Measurements from ENCODE around the gene ABCA3.

The ABCA3 gene

GRCh38 chr16:2252806-2253148, 87.8 kb downstream of the ABCA3 start:
- TF ChIP-seq TAF1 (IDR thresholded peaks at IDR 0.05; ENCODE audit: low read depth) (no peak), NFIC (IDR thresholded peaks at IDR 0.05) (no peak), TEAD4 (IDR thresholded peaks at IDR 0.05) (no peak), ZBTB7A (IDR thresholded peaks at IDR 0.05; ENCODE audit: low read depth) (no peak), USF1 (IDR thresholded peaks at IDR 0.05) (no peak), CEBPB (IDR thresholded peaks at IDR 0.05) (no peak)

DNA sequence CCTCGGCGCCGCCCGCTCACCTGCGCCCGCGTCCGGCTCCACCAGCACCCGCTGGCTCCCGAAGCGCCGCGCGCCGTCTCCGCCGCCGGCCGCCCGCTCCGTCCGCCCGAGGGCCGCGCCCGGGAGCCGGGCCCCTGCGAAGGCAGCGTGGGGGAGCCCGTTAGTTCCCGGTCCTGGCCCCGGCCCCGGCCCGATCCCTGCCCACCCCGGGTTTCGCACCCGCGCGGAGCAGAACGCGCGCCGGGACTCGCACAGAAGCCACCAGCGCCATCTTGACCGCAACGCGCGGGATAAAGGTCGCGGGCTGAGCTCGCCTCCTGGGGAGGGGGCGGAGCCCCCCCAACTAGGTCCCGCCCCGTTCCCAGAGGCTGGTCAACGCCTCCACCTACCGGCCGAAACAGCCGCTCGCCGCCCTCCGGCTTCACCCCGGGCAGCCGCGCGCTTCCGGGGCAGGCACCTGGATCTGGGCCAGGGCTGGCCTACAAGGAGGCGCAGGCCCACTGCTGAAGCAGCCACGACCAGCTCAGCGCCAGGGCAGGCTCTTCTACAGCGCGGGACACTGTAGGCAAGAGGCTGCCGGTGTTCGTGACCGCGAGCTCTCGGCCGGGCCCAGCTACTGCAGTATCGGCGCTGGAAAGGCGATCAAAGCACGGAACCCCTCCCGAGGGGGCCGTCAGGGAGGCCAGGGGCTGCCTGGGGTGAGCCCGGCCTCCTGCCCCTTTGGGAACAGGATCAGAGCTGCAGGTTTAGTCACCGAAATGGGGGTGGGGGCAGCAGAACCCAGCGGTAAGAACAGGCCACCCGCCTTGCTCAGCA, 89.0 kb downstream of the ABCA3 start, which contains the start of gene ECI1:
Gene ECI1 (minus strand): TSS at position 292 of the 816 bp plus-strand sequence. CDS start 21 bp downstream, at position 271.
- TF ChIP-seq EP300 (IDR thresholded peaks at IDR 0.05; ENCODE audit: borderline replicate concordance) (no peak; the same call in 1 of the 2 replicates), MAX (IDR thresholded peaks at IDR 0.05) (peak; percentile 71; the same call in 1 of the 2 replicates), CEBPB (IDR thresholded peaks at IDR 0.05) (no peak; the same call in 1 of the 2 replicates), ZBTB7A (IDR thresholded peaks at IDR 0.05; ENCODE audit: low read depth) (no peak; the same call in 1 of the 2 replicates), EGR1 (IDR thresholded peaks at IDR 0.05) (peak; percentile 48; the same call in 1 of the 2 replicates), TAF1 (IDR thresholded peaks at IDR 0.05; ENCODE audit: low read depth) (peak; percentile 95), YY1 (IDR thresholded peaks at IDR 0.05; ENCODE audit: low read depth) (peak; percentile 95), REST (IDR thresholded peaks at IDR 0.05; ENCODE audit: low read depth) (no peak), TEAD4 (IDR thresholded peaks at IDR 0.05) (peak; percentile 40; the same call in 1 of the 2 replicates), USF1 (IDR thresholded peaks at IDR 0.05) (peak; percentile 30; the same call in 1 of the 2 replicates), TCF12 (IDR thresholded peaks at IDR 0.05; ENCODE audit: low read depth) (peak; percentile 51; the same call in 1 of the 2 replicates), NFIC (IDR thresholded peaks at IDR 0.05) (peak; percentile 94), FOXM1 (IDR thresholded peaks at IDR 0.05; ENCODE audit: borderline replicate concordance, low read depth) (0 out of 2 replicates have a peak, but pooled peaks have one; percentile 37), RAD21 (IDR thresholded peaks at IDR 0.05; ENCODE audit: low read depth) (peak; percentile 47; the same call in 1 of the 2 replicates), CREB1 (IDR thresholded peaks at IDR 0.05; ENCODE audit: low read depth) (peak; percentile 38; the same call in 1 of the 2 replicates)

DNA sequence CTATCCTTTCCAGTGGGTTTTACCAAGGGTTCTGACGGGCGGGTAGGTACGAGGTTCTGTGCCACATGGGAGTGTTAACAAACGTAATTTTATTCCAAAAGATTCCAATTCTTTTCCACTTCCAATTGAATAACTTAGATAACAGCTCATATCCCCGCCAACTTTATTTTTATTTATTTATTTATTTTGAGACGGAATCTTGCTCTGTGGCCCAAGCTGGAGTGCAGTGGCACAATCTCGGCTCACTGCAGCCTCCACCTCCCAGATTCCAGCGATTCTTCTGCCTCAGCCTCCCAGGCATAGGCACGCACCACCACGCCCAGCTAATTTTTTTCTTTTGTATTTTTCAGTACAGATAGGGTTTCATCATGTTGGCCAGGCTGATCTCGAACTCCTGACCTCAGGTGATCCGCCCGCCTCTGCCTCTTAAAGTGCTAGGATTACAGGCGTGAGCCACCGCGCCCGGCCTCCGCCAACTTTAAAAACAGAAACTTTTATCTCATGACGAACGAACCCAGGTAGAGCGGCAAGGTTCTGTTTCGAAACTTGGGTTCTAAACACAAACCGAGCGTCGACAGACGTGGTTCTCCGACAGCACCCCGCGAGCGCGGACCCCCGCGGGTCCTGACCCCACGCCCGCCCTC, 89.8 kb downstream of the ABCA3 start:
- TF ChIP-seq CEBPB (IDR thresholded peaks at IDR 0.05) (peak; percentile 23; the same call in 1 of the 2 replicates), TAF1 (IDR thresholded peaks at IDR 0.05; ENCODE audit: low read depth) (no peak), TEAD4 (IDR thresholded peaks at IDR 0.05) (peak; percentile 54)

DNA sequence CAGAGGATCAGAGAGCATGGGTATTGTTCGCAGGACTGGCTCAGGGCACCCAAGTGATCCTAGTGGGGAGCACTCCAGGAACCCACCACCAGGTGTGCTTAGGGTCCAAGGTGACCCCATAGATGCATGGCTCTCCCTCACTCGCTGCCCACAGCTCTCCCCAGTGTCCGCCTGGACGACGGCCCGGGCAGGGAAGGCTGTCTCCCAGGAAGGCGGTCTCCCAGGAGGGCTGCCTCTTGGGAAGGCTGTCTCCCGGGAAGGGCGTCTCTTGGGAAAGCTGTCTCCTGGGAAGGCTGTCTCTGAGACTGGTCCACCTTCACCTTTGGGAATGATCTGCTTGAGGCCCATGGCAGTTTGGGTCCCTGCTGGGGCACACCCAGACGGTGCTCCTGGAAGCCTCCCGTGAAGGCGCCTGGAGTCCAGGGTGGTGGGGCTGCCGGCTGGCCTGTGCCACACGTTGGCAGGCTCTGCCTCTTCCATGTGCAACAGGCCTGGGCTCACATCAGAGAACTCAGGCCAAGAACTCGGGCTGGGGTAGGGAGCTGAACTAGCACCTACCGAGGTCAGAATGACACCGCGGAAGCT, 94.1 kb downstream of the ABCA3 start:
- TF ChIP-seq TCF12 (IDR thresholded peaks at IDR 0.05; ENCODE audit: low read depth): no peak
- TF ChIP-seq REST (IDR thresholded peaks at IDR 0.05; ENCODE audit: low read depth): no peak
- TF ChIP-seq NFIC (IDR thresholded peaks at IDR 0.05): no peak
- no peak for TF ChIP-seq TAF1 (IDR thresholded peaks at IDR 0.05; ENCODE audit: low read depth)
- no peak for TF ChIP-seq RAD21 (IDR thresholded peaks at IDR 0.05; ENCODE audit: low read depth)
- TF ChIP-seq ZBTB7A (IDR thresholded peaks at IDR 0.05; ENCODE audit: low read depth): no peak
- no peak for TF ChIP-seq USF1 (IDR thresholded peaks at IDR 0.05)
- no peak for TF ChIP-seq CEBPB (IDR thresholded peaks at IDR 0.05)
- TF ChIP-seq CREB1 (IDR thresholded peaks at IDR 0.05; ENCODE audit: low read depth): no peak
- no peak for TF ChIP-seq EGR1 (IDR thresholded peaks at IDR 0.05)
- TF ChIP-seq FOXM1 (IDR thresholded peaks at IDR 0.05; ENCODE audit: borderline replicate concordance, low read depth): no peak
- no peak for TF ChIP-seq MAX (IDR thresholded peaks at IDR 0.05)
- no peak for TF ChIP-seq YY1 (IDR thresholded peaks at IDR 0.05; ENCODE audit: low read depth)
- TF ChIP-seq EP300 (IDR thresholded peaks at IDR 0.05; ENCODE audit: borderline replicate concordance): no peak

Data from Ishikawa (cell line).